ENCODE results near the gene CORO2B. TPM values are rescaled to one million over a fixed set of nuclear protein-coding genes. Genes with fewer than 3 reads are reported as not detected.

Gene CORO2B
- total RNA-seq, 1 experiment from 2014 or later, result 0.14 TPM

DNA sequence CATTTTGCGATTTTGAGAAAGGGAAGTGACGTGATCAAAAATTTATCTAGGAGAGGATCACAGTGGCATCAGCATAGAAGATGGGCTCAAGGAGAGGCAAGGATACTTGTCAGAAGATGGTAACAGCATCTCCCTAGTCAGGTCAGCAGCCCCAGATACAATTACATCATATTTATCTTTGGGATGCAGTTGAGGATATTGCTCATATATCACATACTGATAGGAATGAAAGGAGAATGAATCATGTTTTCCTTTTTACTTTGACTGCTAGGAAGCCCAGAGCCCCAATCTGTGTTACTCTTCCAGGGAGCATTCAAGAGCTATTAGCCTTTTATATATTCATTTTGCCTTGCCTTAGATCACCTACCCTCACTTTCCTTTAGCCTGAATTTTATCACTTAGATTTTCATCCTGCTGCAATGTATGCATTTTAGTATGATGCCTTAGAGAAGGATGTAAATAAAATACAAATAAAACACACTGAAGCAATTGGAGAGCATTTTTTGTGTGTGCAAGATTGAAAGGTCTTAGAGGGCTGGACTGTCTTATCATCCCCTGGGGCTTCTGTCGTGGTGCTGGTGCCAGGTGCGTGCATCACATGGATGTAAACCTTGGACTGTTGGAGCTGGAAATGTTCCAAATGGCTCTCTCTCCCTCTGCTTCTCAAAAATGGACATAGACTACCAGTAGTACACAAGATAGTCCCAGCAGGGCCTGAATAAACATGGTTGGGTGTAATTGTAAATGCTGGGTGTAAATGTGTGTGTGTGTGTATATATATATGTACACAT, 40.3 kb downstream of the CORO2B start:
- CTCF ChIA-PET, result no interaction called here
- Mint-ChIP-seq H3K36me3 (ENCODE audit: insufficient read depth, unreplicated experiment) (no peaks in the 10 kb centered on the region), H3K27me3 (ENCODE audit: unreplicated experiment) (peaks cover 76% of the 10 kb centered on the region), H3K4me1 (ENCODE audit: low read depth, unreplicated experiment) (no peaks in the 10 kb centered on the region), H3K4me3 (ENCODE audit: low read depth, unreplicated experiment) (no peak overlapping the region), H3K9me3 (ENCODE audit: low read depth, unreplicated experiment) (no peaks in the 10 kb centered on the region), H3K27ac (ENCODE audit: unreplicated experiment) (no peak overlapping the region)
- intact Hi-C loops (cut with micrococcal nuclease; ENCODE audit: unreplicated experiment), result no loop called here
- TF ChIP-seq, protein P1, sequence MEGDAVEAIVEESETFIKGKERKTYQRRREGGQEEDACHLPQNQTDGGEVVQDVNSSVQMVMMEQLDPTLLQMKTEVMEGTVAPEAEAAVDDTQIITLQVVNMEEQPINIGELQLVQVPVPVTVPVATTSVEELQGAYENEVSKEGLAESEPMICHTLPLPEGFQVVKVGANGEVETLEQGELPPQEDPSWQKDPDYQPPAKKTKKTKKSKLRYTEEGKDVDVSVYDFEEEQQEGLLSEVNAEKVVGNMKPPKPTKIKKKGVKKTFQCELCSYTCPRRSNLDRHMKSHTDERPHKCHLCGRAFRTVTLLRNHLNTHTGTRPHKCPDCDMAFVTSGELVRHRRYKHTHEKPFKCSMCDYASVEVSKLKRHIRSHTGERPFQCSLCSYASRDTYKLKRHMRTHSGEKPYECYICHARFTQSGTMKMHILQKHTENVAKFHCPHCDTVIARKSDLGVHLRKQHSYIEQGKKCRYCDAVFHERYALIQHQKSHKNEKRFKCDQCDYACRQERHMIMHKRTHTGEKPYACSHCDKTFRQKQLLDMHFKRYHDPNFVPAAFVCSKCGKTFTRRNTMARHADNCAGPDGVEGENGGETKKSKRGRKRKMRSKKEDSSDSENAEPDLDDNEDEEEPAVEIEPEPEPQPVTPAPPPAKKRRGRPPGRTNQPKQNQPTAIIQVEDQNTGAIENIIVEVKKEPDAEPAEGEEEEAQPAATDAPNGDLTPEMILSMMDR (IDR thresholded peaks at IDR 0.05; ENCODE audit: unreplicated experiment), result no peak
- BruUV-seq (replicated peaks), result no TSS peak
- DNase-seq, result no peak

DNA sequence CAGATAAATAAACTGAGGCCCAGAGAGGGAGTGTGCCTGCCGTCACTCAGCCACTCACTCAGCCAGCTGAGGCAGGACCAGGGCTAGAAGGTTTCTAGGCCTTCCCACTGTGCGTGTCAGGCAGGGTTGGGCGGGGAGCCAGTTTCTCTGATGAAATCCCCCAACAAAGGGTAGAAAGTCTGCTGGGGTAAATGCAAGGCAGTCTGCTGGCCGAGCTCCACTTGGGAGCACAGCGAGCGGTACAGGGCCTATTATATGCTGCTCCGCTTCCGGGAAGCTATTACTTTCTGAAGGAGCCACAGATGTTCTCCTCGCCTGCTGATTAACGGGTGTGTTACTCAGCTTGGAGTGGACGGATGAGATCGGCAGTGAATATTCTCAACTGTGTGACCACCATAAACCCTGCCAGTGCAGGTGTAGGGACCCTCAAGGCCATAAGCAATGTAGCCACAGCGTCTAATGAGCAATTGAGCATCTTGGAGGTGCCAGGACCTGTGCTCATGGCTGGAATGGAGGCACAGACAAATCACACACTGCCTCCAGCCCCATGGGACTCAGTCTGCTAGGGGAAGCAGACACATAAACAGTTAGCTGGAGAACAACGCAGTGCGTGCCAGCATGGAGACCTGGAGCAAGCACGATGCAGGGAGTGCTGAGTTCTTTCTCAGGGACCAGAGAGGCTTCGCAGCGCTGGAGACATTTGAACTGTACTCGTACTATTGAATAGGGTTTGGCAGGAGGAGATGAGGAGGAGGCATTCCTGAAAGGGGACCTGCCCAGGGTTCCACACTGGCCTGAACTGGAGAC, 42.1 kb downstream of the CORO2B start:
- H3K4me3 Mint-ChIP-seq (ENCODE audit: low read depth, unreplicated experiment), result no peak overlapping the region
- H3K27me3 Mint-ChIP-seq (ENCODE audit: unreplicated experiment), result peaks cover 88% of the 10 kb centered on the region
- H3K27ac Mint-ChIP-seq (ENCODE audit: unreplicated experiment), result no peak overlapping the region
- TF ChIP-seq, protein P1 (IDR thresholded peaks at IDR 0.05; ENCODE audit: unreplicated experiment), result no peak
- CTCF ChIA-PET, result no interaction called here
- H3K36me3 Mint-ChIP-seq (ENCODE audit: insufficient read depth, unreplicated experiment), result no peaks in the 10 kb centered on the region
- BruUV-seq (replicated peaks), result no TSS peak
- intact Hi-C loops (cut with micrococcal nuclease; ENCODE audit: unreplicated experiment), result no loop called here
- DNase-seq, result no peak
- no peaks in the 10 kb centered on the region for H3K9me3 Mint-ChIP-seq (ENCODE audit: low read depth, unreplicated experiment)
- no peaks in the 10 kb centered on the region for H3K4me1 Mint-ChIP-seq (ENCODE audit: low read depth, unreplicated experiment)

DNA sequence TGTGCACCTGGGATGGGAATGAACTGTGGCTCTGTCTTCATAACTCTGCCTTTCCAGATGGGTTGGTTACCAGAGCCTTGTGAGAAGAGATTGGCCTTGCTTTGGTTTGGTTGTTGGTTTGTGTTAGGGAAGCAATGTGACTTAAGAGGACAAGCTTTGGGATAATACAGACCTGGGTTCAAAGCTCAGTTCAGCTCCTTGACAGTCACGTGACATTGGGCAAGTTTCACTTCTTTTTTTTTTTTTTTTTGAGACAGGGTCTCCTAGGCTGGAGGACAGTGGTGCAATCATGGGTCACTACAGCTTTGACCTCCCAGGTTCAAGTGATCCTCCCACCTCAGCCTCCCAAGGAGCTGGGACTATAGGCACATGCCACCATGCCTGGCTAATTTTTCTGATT, 42.7 kb downstream of the CORO2B start:
- TF ChIP-seq, protein P1 (IDR thresholded peaks at IDR 0.05; ENCODE audit: unreplicated experiment), result no peak
- no peaks in the 10 kb centered on the region for H3K9me3 Mint-ChIP-seq (ENCODE audit: low read depth, unreplicated experiment)
- H3K4me1 Mint-ChIP-seq (ENCODE audit: low read depth, unreplicated experiment), result no peaks in the 10 kb centered on the region
- CTCF ChIA-PET, result no interaction called here
- H3K27ac Mint-ChIP-seq (ENCODE audit: unreplicated experiment), result no peak overlapping the region
- no peak for DNase-seq
- intact Hi-C loops (cut with micrococcal nuclease; ENCODE audit: unreplicated experiment), result no loop called here
- peaks cover 94% of the 10 kb centered on the region for H3K27me3 Mint-ChIP-seq (ENCODE audit: unreplicated experiment)
- no peaks in the 10 kb centered on the region for H3K36me3 Mint-ChIP-seq (ENCODE audit: insufficient read depth, unreplicated experiment)
- BruUV-seq (replicated peaks), result no TSS peak
- no peak overlapping the region for H3K4me3 Mint-ChIP-seq (ENCODE audit: low read depth, unreplicated experiment)

DNA sequence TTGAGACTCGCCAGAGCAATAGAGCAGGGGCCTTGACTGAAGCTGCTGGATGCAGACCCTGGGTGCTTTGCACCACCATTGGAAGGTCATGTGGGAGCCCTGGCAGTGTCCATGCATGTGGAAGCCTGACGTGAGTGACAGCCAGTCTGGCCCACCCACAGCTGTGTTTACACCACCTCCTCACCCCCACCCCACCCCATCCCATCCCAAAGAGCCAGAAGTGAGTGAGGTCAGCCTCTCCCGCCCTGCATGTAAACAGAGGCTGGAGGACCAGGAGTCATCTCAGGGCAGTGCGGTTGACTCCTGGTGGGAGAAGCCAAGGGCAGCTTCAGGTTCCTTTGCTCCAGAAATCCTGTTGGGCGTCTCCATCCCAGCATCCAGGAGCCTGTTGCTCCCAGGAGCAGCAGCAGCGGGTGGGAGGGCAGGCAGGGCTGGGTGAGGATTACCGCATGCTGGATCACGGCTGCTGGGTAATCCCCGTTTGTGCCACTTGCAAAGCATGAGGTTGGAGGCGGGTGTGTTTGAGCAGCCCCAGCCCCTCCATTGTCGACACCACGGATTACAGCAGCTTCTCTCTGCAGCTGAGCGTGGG, 44.6 kb downstream of the CORO2B start:
- Mint-ChIP-seq H3K27ac (ENCODE audit: unreplicated experiment) (no peak overlapping the region), H3K27me3 (ENCODE audit: unreplicated experiment) (peaks cover 94% of the 10 kb centered on the region), H3K36me3 (ENCODE audit: insufficient read depth, unreplicated experiment) (no peaks in the 10 kb centered on the region), H3K4me1 (ENCODE audit: low read depth, unreplicated experiment) (no peaks in the 10 kb centered on the region), H3K9me3 (ENCODE audit: low read depth, unreplicated experiment) (no peaks in the 10 kb centered on the region), H3K4me3 (ENCODE audit: low read depth, unreplicated experiment) (no peak overlapping the region)
- CTCF ChIA-PET, result no interaction called here
- BruUV-seq (replicated peaks), result no TSS peak
- intact Hi-C loops (cut with micrococcal nuclease; ENCODE audit: unreplicated experiment), result no loop called here
- no peak for DNase-seq
- TF ChIP-seq, protein P1 (IDR thresholded peaks at IDR 0.05; ENCODE audit: unreplicated experiment), result no peak

Measured in Calu3 (cell line).